Activated CD4-positive, alpha-beta T cell treated with anti-CD3 and anti-CD28 coated beads, Interleukin-2, amount 10 ng/mL, durations not matched to agents 24 days and 14 days (primary cell): ENCODE measurements around the gene CENPP. TPM values are rescaled to one million over a fixed set of nuclear protein-coding genes. Genes with fewer than 3 reads are reported as not detected.

ENCODE experiments used
- DNase-seq: peaks from one replicate; pipeline ENCODE4 v3.0.0; 2022
- H3K27ac Mint-ChIP-seq: one replicate; pipeline ENCODE4 v1.8.0; 2022; ENCODE audit warnings: mild to moderate bottlenecking, mixed read lengths
- H3K27me3 Mint-ChIP-seq: one replicate; pipeline ENCODE4 v1.8.0; 2022; ENCODE audit warnings: mixed read lengths
- H3K36me3 Mint-ChIP-seq: one replicate; pipeline ENCODE4 v1.8.0; 2022; ENCODE audit warnings: low read depth, mild to moderate bottlenecking, mixed read lengths
- H3K4me1 Mint-ChIP-seq: one replicate; pipeline ENCODE4 v1.8.0; 2021; ENCODE audit warnings: mixed read lengths
- H3K4me3 Mint-ChIP-seq: one replicate; pipeline ENCODE4 v1.8.0; 2022; ENCODE audit warnings: mild to moderate bottlenecking, moderate library complexity, mixed read lengths
- H3K9me3 Mint-ChIP-seq: one replicate; pipeline ENCODE4 v1.8.0; 2021; ENCODE audit warnings: mixed read lengths
- intact Hi-C: fragments of 100-400 bp; cut with micrococcal nuclease; formaldehyde crosslinking; loops from one replicate; pipeline ENCODE4 v1.15.1; 2023
- total RNA-seq: library from RNA; stranded (reverse); gene quantifications from 2 replicates; pipeline ENCODE4 v1.2.3, GENCODE V29; 2022

The CENPP gene
- total RNA-seq, 1 donor from 2014 or later: 27.5 TPM

DNA sequence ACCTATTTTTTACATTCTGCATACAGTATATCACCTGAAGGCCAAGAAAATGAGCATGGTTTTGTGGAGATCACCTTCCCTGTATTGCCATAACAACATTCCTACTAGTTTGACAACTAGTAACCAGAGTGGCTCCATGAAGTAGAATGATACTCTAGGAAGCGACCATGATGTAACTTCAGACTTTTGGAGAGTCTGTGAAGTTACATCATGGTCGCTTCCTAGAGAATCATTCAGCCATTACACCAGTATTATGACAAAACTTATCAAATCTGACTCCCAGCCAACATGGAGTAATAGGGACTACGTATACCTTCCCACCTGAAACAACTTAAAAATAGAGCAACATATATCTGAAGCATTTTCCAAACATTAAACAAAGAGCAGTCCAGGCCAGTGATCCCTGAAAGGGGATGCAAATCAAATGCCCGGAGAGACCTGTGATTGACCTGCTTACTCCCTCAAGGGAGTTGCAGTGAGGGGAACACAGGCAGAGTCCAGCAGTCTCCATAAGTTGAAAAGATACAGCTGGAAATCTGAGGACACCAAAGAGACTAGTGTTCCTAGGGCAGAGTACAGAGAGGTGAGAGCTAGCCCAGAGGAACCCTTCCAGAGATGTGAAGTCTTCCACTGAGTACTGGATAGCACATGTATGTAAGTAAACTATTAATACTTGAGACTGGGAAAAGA is 202.2 kb downstream of the CENPP start:
- no peak for DNase-seq
- H3K9me3 Mint-ChIP-seq: no peaks in the 10 kb centered on the region
- H3K27me3 Mint-ChIP-seq: no peaks in the 10 kb centered on the region
- peaks cover 3% of the 10 kb centered on the region for H3K4me1 Mint-ChIP-seq
- intact Hi-C loops: no loop called here
- H3K36me3 Mint-ChIP-seq: peaks cover 2% of the 10 kb centered on the region
- H3K4me3 Mint-ChIP-seq: no peak overlapping the region
- H3K27ac Mint-ChIP-seq: peak overlapping the region; percentile 25

DNA sequence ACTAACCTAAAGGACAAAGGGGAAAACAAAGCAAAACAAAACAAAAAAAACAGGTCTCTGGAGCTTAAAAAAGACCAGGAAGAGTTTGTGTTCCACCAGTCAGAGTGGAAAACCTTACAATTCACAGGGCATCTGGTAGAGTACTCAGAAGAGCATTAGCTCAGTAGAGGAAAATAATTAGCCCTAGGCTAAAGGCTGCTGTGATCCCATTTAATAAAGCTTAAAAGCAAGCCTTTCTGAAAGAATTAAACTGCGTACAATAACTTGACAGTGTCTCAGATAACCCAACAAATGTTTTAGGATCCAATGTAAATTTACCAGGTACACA is 202.7 kb downstream of the CENPP start:
- Mint-ChIP-seq H3K4me1 (peaks cover 3% of the 10 kb centered on the region), H3K9me3 (no peaks in the 10 kb centered on the region), H3K36me3 (peaks cover 2% of the 10 kb centered on the region), H3K27ac (no peak overlapping the region), H3K27me3 (no peaks in the 10 kb centered on the region), H3K4me3 (no peak overlapping the region)
- no peak for DNase-seq
- intact Hi-C loops: no loop called here

DNA sequence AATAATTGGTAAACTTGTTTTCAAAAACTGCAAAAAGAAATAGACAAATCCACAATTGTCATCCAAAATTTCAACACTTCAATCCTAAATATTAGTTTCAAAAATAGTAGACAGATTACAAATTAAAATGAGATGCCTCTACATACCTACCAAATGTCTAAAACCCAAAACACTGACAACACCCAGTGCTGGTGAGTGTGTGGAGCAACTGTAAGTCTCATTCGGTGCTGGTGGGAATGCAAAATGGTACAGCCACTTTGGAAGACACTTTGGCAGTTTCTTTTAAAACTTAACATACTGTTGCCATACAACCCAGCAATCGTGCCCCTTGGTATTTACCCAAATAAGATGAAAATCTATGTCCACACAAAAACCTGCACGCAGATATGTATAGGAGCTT is 203.4 kb downstream of the CENPP start:
- Mint-ChIP-seq H3K36me3 (peaks cover 2% of the 10 kb centered on the region), H3K4me1 (peaks cover 3% of the 10 kb centered on the region), H3K27ac (no peak overlapping the region), H3K9me3 (no peaks in the 10 kb centered on the region), H3K4me3 (no peak overlapping the region), H3K27me3 (no peaks in the 10 kb centered on the region)
- intact Hi-C loops: no loop called here
- no peak for DNase-seq

DNA sequence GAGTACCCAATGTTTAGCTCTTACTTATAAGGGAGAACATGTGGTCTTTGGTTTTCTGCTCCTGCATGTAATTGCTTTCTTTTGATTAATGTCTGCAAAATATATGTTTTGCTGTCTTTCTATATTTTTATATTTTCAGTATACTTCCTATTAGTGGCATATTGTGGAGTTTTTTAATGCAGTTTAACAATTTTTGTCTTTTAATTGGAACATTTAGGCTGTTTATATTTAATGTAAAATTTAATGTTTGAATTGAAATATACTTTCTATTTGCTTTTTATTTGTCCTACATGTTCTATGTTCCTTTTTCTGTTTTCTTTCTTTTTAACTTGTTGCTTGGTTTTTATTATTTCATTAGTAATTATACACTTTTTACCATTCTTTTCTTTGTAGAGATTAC is 205.1 kb downstream of the CENPP start:
- Mint-ChIP-seq H3K36me3 (peaks cover 2% of the 10 kb centered on the region), H3K27me3 (no peaks in the 10 kb centered on the region), H3K4me1 (peaks cover 6% of the 10 kb centered on the region), H3K27ac (no peak overlapping the region), H3K9me3 (no peaks in the 10 kb centered on the region), H3K4me3 (no peak overlapping the region)
- intact Hi-C loops: no loop called here
- DNase-seq: no peak

DNA sequence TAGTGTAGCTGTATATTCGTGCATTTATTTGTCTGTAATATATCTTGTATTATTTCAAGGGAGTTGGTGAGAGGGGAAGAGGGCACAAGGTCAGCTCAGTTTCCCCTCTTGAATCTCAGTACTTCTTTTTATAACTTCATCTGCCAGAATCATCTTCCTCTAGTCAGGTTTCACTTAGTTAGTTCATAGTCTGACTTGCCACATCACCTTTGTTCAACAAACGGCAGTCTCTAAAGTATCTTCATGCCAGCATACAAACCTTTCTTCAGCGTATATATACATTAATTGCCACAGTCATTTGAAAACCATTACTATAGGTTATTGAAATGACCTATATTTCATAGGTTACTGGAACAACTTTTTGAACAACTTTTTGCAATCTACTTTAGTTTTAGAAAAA is 208.5 kb downstream of the CENPP start:
- no peaks in the 10 kb centered on the region for H3K9me3 Mint-ChIP-seq
- DNase-seq: no peak
- H3K27me3 Mint-ChIP-seq: no peaks in the 10 kb centered on the region
- H3K4me3 Mint-ChIP-seq: no peak overlapping the region
- H3K4me1 Mint-ChIP-seq: peaks cover 4% of the 10 kb centered on the region
- intact Hi-C loops: no loop called here
- H3K27ac Mint-ChIP-seq: no peak overlapping the region
- H3K36me3 Mint-ChIP-seq: no peaks in the 10 kb centered on the region

DNA sequence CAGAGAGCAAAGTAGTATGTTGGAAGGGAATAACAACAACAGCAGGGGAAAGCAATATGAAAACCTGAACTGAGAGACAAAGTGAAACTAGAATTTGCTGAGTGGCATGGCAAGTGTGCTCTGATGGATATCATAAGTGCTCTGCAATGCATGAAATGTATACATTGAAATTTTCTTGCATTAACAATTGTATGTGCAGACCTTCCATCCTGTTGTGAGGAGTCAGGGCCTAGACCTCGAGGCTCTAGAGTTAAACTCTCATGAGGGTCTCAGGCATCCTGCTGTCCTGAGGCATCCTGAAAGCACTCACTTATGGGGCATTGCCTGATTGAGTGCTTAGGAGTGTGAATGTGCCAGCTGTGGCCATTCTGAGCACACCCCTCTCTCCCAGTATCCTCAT is 208.9 kb downstream of the CENPP start:
- Mint-ChIP-seq H3K4me3 (no peak overlapping the region), H3K4me1 (peaks cover 4% of the 10 kb centered on the region), H3K27me3 (no peaks in the 10 kb centered on the region), H3K36me3 (no peaks in the 10 kb centered on the region), H3K27ac (no peak overlapping the region), H3K9me3 (no peaks in the 10 kb centered on the region)
- intact Hi-C loops: no loop called here
- DNase-seq: no peak

DNA sequence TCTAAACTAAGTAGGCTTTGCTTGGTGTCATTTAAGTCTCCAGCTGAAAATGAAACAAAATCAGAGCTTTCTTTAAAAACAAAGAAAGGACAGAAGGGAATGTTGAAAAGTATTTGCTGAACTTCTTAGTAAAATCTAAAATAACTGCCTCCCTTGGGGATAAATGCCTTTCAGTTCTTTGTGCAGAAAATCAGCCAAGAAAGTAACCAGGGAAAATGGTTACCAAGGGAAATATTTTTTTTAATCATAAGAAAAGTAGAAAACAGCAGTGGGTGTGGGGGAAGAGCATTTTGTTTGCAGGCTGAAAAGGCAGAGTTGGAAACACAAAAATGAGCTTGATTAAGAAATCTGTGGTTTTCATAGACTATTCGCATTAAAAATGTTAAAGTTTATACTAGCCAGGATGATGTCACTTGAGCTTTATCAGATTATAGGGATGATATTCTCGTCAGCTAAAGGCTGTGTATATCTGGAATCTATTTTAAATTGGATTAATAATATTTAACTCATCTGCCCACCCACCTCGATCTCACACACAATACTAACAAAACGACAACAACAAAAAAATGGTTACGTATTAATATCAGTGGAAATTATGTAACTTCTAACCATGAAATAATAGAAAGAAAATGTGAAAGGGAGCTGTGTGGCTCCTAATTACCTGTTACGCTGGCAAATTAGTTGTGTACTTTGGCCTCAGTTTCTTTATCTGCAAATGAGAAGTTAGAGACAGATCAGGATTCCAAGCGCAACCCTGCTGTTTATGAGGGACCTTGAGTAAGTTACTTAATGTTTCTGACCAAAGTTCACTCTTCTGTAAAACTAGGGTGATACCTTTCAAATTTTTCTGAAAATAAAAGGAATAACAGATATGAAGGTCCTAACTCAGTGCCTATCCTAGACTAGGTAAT is 210.4 kb downstream of the CENPP start, which contains the start of gene ECM2:
Gene ECM2, minus strand, starts transcription at position 51 of the 911 bp plus-strand sequence. CDS start 13,124 bp downstream, outside the sequence.
- Mint-ChIP-seq H3K9me3 (no peaks in the 10 kb centered on the region), H3K4me1 (peaks cover 4% of the 10 kb centered on the region), H3K27ac (no peak within 1 kb of the TSS), H3K36me3 (no peaks in the 10 kb centered on the region), H3K27me3 (no peaks in the 10 kb centered on the region), H3K4me3 (no peak within 1 kb of the TSS)
- intact Hi-C loops: no loop called here
- DNase-seq: no peak

DNA sequence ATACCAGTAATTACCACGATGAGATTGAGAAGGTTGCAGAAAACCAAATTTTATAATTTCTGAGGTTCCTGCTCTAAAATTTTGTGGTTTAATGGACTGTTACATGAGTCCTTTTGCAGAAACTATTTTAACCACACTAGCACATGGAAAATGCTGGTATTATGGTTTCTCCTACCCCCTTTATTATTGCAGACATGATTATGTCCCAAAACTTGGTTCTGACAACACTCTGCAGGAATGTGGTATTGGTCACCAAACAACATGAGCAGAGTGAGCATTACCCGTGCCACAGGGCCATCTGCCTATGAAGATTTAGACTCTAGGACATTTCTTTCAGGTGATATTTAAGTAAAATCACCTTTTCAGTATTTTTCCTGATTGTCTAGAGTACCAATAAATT is 212.8 kb downstream of the CENPP start:
- H3K27me3 Mint-ChIP-seq: no peaks in the 10 kb centered on the region
- no peaks in the 10 kb centered on the region for H3K9me3 Mint-ChIP-seq
- H3K4me1 Mint-ChIP-seq: peaks cover 4% of the 10 kb centered on the region
- no peaks in the 10 kb centered on the region for H3K36me3 Mint-ChIP-seq
- H3K27ac Mint-ChIP-seq: no peak overlapping the region
- H3K4me3 Mint-ChIP-seq: no peak overlapping the region
- intact Hi-C loops: no loop called here
- no peak for DNase-seq

DNA sequence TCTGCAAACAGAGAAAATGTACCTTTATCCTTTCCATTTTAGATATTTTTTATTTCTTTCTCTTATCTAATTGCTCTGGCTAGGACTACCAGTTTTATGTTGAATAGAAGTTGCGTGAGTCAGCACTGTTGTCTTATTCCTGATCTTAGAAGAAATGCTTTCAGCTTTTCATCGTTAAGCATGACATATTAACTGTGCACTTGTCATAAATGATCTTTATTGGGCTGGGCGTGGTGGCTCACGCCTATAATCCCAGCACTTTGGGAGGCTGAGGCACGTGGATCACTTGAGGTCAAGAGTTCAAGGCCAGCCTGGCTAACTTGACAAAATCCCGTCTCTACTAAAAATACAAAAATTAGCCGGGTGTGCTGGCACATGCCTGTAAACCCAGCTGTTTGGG is 218.2 kb downstream of the CENPP start:
- H3K27me3 Mint-ChIP-seq: no peaks in the 10 kb centered on the region
- no peaks in the 10 kb centered on the region for H3K4me1 Mint-ChIP-seq
- H3K36me3 Mint-ChIP-seq: no peaks in the 10 kb centered on the region
- H3K4me3 Mint-ChIP-seq: no peak overlapping the region
- H3K9me3 Mint-ChIP-seq: no peaks in the 10 kb centered on the region
- no peak for DNase-seq
- no peak overlapping the region for H3K27ac Mint-ChIP-seq
- intact Hi-C loops: no loop called here

DNA sequence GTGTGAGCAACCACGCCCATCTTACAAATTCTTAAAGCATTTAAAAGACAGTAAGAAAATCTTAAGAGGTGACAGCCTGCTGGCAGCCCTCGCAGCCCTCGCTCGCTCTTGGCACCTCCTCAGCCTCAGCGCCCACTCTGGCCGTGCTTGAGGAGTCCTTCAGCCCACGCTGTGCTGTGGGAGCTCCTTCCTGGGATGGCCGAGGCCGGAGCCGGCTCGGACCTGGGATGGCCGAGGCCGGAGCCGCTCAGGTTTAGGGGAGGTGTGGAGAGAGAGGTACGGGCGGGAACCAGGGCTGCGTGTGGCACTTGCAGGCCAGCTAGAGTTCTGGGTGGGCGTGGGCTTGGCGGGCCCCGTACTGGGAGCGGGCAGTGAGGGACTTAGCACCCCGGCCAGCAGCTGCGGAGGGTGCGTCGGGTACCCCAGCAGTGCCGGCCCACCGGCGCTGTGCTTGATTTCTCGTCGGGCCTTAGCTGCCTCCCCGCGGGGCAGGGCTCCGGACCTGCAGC is 219.3 kb downstream of the CENPP start:
- no peak overlapping the region for H3K27ac Mint-ChIP-seq

DNA sequence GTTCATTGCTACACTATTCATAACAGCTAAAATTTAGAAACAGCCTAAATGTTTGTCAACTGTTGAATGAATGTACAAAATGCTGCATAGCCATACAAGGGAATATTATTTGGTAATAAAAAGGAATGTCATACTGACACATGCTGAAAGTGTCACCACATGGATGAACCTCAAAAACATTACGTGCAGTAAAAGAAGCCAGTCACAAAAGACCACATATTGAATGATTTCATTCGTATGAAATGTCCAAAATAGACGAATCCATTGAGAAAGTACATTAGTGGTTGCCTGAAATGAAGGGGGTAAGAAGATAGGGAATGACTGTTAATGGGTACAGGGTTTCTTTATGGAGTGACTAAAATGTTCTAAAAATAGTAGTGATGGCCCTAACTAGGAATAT is 221.6 kb downstream of the CENPP start:
- no peaks in the 10 kb centered on the region for H3K36me3 Mint-ChIP-seq
- H3K4me1 Mint-ChIP-seq: no peaks in the 10 kb centered on the region
- DNase-seq: no peak
- H3K9me3 Mint-ChIP-seq: no peaks in the 10 kb centered on the region
- intact Hi-C loops: no loop called here
- no peaks in the 10 kb centered on the region for H3K27me3 Mint-ChIP-seq
- no peak overlapping the region for H3K4me3 Mint-ChIP-seq
- H3K27ac Mint-ChIP-seq: no peak overlapping the region

More for the DNA sequence above, 219.3 kb downstream of the CENPP start:
- intact Hi-C loops: no loop called here
- Mint-ChIP-seq H3K27me3 (no peaks in the 10 kb centered on the region), H3K9me3 (no peaks in the 10 kb centered on the region), H3K4me3 (no peak overlapping the region), H3K36me3 (no peaks in the 10 kb centered on the region), H3K4me1 (no peaks in the 10 kb centered on the region)
- no peak for DNase-seq

DNA sequence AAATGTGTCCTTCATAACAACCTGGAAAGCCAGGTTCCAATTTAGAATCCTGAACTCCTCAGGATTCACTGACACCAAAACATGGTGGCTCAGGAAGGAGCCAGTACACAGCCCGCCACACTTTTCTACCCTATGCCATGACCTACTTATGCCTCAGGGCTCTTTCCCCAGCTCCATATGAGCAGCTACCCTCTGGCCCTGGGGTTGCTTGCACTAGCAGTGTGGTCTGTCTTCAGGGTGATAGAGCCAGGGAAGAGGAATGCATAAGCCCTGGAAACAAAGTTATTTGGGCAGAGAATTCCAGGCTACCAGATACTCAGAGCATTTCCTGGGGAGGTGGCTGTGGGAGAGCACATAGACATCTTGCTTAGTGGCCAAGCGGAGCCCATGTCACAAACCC is 225.0 kb downstream of the CENPP start:
- H3K9me3 Mint-ChIP-seq: no peaks in the 10 kb centered on the region
- no peak overlapping the region for H3K4me3 Mint-ChIP-seq
- H3K4me1 Mint-ChIP-seq: peaks cover 2% of the 10 kb centered on the region
- no peaks in the 10 kb centered on the region for H3K27me3 Mint-ChIP-seq
- H3K36me3 Mint-ChIP-seq: no peaks in the 10 kb centered on the region
- intact Hi-C loops: no loop called here
- no peak overlapping the region for H3K27ac Mint-ChIP-seq
- DNase-seq: no peak

DNA sequence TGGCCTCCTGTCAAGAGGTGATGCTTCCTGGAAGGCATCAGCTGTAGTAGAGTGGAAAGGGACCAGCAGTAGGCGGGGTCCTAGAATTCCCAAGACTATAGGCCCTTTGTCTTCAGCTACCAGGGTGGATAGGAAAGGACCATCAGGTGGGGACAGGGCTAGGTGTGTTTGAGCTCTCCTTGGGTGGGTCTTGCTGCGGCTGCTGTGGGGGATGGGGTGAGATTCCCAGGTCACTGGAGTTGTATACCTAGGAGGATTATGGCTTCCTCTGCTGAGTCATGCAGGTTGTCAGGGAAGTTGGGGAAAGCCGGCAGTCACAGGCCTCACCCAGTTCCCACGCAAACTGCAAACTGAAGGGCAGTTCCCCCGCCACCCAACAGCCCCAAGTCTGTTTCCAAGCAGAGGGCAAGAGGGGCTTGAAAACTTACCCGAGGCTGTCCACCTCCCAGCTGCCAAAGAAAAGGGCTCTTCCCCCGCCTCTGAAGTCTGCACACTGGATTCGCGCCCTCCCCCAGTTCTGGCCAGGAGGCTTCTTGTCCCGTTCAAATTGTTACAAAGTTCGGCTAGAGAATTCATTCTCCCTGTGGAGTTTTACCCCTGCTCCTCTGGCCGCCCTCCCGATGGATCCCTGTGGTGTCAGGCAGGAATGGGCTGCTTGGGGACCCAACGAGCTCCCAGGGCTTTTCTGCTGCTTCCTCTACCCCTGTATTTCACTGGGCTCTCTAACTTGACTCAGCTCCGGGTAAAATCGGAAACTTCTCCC is 233.0 kb downstream of the CENPP start:
- Mint-ChIP-seq H3K4me3 (no peak overlapping the region), H3K4me1 (peaks cover 5% of the 10 kb centered on the region)
- intact Hi-C loops: no loop called here

More for the DNA sequence above, 233.0 kb downstream of the CENPP start:
- H3K36me3 Mint-ChIP-seq: no peaks in the 10 kb centered on the region
- H3K27ac Mint-ChIP-seq: no peak overlapping the region
- H3K9me3 Mint-ChIP-seq: no peaks in the 10 kb centered on the region
- no peaks in the 10 kb centered on the region for H3K27me3 Mint-ChIP-seq
- no peak for DNase-seq
